SJSA1 (cell line): ENCODE data around the gene CEP95. TPM values are rescaled to one million over a fixed set of nuclear protein-coding genes. Genes with fewer than 3 reads are reported as not detected.

Experiments used
- DNase-seq, 2 experiments: peaks; one replicate each; pipeline ENCODE4 v3.0.0-alpha.2; 2015 to 2020; ENCODE audit warnings: low spot score in 2 of 2, low read depth in 1 of 2
- H3K27ac ChIP-seq: fragments of 250-450 bp; sonication (Bioruptor Pico); 2 replicates; pipeline ENCODE4 v1.5.1; 2020; ENCODE audit warnings: mild to moderate bottlenecking, moderate library complexity
- H3K27me3 ChIP-seq: fragments of 250-450 bp; sonication (Bioruptor Pico); replicated peaks from 2 replicates; pipeline ENCODE4 v1.5.1; 2020; ENCODE audit warnings: mild to moderate bottlenecking, moderate library complexity
- H3K36me3 ChIP-seq: fragments of 250-450 bp; sonication (Bioruptor Pico); 2 replicates; pipeline ENCODE4 v1.5.1; 2020; ENCODE audit warnings: mild to moderate bottlenecking
- H3K4me1 ChIP-seq: fragments of 250-450 bp; sonication (Bioruptor Pico); replicated peaks from 2 replicates; pipeline ENCODE4 v1.6.1; 2021; ENCODE audit warnings: mild to moderate bottlenecking
- H3K4me3 ChIP-seq: fragments of 250-450 bp; sonication (Bioruptor Pico); 2 replicates; pipeline ENCODE4 v1.5.1; 2020; ENCODE audit warnings: mild to moderate bottlenecking
- H3K9me3 ChIP-seq: fragments of 250-450 bp; sonication (Bioruptor Pico); replicated peaks from 2 replicates; pipeline ENCODE4 v1.5.1; 2020; ENCODE audit warnings: mild to moderate bottlenecking
- total RNA-seq: library from RNA; depleted of rRNA; stranded (reverse); fragments of >200 nt; shearing (Covaris generic); gene quantifications from 2 replicates; pipeline ENCODE4 v1.2.3, GENCODE V29; 2014

The CEP95 gene
- total RNA-seq, 1 experiment from 2014 or later = 36.7 TPM

- Histone ChIP-seq H3K4me1 (peaks cover 48% of the 10 kb centered on the region), H3K27ac (no peak overlapping the region)
Measured at GRCh38 chr17:64499805-64500486, 6.8 kb upstream of the CEP95 start.

GRCh38 chr17:64500487-64500859 lies 6.3 kb upstream of the CEP95 start:
- Histone ChIP-seq H3K36me3 (peaks cover 90% of the 10 kb centered on the region), H3K9me3 (no peaks in the 10 kb centered on the region), H3K4me3 (no peak overlapping the region), H3K27ac (no peak overlapping the region), H3K4me1 (peaks cover 48% of the 10 kb centered on the region), H3K27me3 (no peaks in the 10 kb centered on the region)
- DNase-seq = no peak

More at GRCh38 chr17:64499805-64500486, 6.8 kb upstream of the CEP95 start:
- Histone ChIP-seq H3K4me3 (no peak overlapping the region), H3K27me3 (no peaks in the 10 kb centered on the region), H3K36me3 (peaks cover 85% of the 10 kb centered on the region), H3K9me3 (no peaks in the 10 kb centered on the region)
- no peak for DNase-seq

GRCh38 chr17:64500862-64501765 lies 5.7 kb upstream of the CEP95 start:
- Histone ChIP-seq H3K4me1 (peaks cover 42% of the 10 kb centered on the region), H3K4me3 (no peak overlapping the region), H3K27ac (no peak overlapping the region), H3K9me3 (no peaks in the 10 kb centered on the region), H3K36me3 (peaks cover 93% of the 10 kb centered on the region), H3K27me3 (no peaks in the 10 kb centered on the region)
- no peak for DNase-seq

GRCh38 chr17:64502021-64502420 lies 4.8 kb upstream of the CEP95 start:
- Histone ChIP-seq H3K27me3 (no peaks in the 10 kb centered on the region), H3K4me3 (no peak overlapping the region), H3K36me3 (peaks cover 90% of the 10 kb centered on the region), H3K27ac (peak overlapping the region; percentile 6; the same call in 1 of the 2 replicates), H3K9me3 (no peaks in the 10 kb centered on the region), H3K4me1 (peaks cover 39% of the 10 kb centered on the region)
- DNase-seq = no peak

- Histone ChIP-seq H3K4me3 (no peak overlapping the region), H3K4me1 (peaks cover 33% of the 10 kb centered on the region), H3K9me3 (no peaks in the 10 kb centered on the region), H3K27me3 (no peaks in the 10 kb centered on the region), H3K36me3 (peaks cover 84% of the 10 kb centered on the region), H3K27ac (peak overlapping the region; percentile 6; the same call in 1 of the 2 replicates)
- DNase-seq = no peak
Measured at GRCh38 chr17:64502809-64503208, 4.0 kb upstream of the CEP95 start.

- Histone ChIP-seq H3K36me3 (peaks cover 84% of the 10 kb centered on the region), H3K27ac (no peak overlapping the region), H3K4me3 (no peak overlapping the region), H3K9me3 (no peaks in the 10 kb centered on the region), H3K27me3 (no peaks in the 10 kb centered on the region), H3K4me1 (peaks cover 33% of the 10 kb centered on the region)
- no peak for DNase-seq
Measured at GRCh38 chr17:64503341-64503740, 3.4 kb upstream of the CEP95 start.

- Histone ChIP-seq H3K27ac (no peak overlapping the region), H3K36me3 (peaks cover 81% of the 10 kb centered on the region), H3K9me3 (no peaks in the 10 kb centered on the region), H3K4me1 (peaks cover 34% of the 10 kb centered on the region), H3K4me3 (peak overlapping the region; percentile 78), H3K27me3 (no peaks in the 10 kb centered on the region)
- no peak for DNase-seq
Measured at GRCh38 chr17:64503821-64504768, 2.7 kb upstream of the CEP95 start.

GRCh38 chr17:64504769-64505339 lies 1.9 kb upstream of the CEP95 start:
- DNase-seq = no peak
- Histone ChIP-seq H3K27ac (peak overlapping the region; percentile 97), H3K36me3 (peaks cover 78% of the 10 kb centered on the region), H3K4me3 (peak overlapping the region; percentile 78), H3K9me3 (no peaks in the 10 kb centered on the region), H3K27me3 (no peaks in the 10 kb centered on the region), H3K4me1 (peaks cover 32% of the 10 kb centered on the region)

GRCh38 chr17:64505340-64506200 lies 1.2 kb upstream of the CEP95 start:
- Histone ChIP-seq H3K9me3 (no peaks in the 10 kb centered on the region), H3K27ac (peak overlapping the region; percentile 97), H3K4me1 (peaks cover 30% of the 10 kb centered on the region), H3K4me3 (peak overlapping the region; percentile 78), H3K36me3 (peaks cover 78% of the 10 kb centered on the region), H3K27me3 (no peaks in the 10 kb centered on the region)
- peak; percentile 89 to 91 for DNase-seq

GRCh38 chr17:64506201-64506575 lies 589 bp upstream of the CEP95 start, which contains the start of gene DDX5:
TSS of gene DDX5 (minus strand) at chr17:64506289. CDS start at chr17:64506119, 170 bp downstream.
- Histone ChIP-seq H3K27ac (peak within 1 kb of the TSS; percentile 97), H3K9me3 (no peaks in the 10 kb centered on the region), H3K27me3 (no peaks in the 10 kb centered on the region), H3K36me3 (peaks cover 78% of the 10 kb centered on the region), H3K4me1 (peaks cover 30% of the 10 kb centered on the region), H3K4me3 (peak within 1 kb of the TSS; percentile 78)
- peak; percentile 99 for DNase-seq

GRCh38 chr17:64507413-64507782 lies 621 bp downstream of the CEP95 start:
- no peaks in the 10 kb centered on the region for H3K9me3 ChIP-seq
- peak in 1 of 2 experiments; percentile 72 for DNase-seq
- peak overlapping the region; percentile 97 for H3K27ac ChIP-seq
- H3K4me3 ChIP-seq = peak overlapping the region; percentile 78
- peaks cover 78% of the 10 kb centered on the region for H3K36me3 ChIP-seq
- H3K4me1 ChIP-seq = peaks cover 30% of the 10 kb centered on the region
- no peaks in the 10 kb centered on the region for H3K27me3 ChIP-seq

GRCh38 chr17:64508683-64509082 lies 1.9 kb downstream of the CEP95 start:
- no peak overlapping the region for H3K27ac ChIP-seq
- H3K9me3 ChIP-seq = no peaks in the 10 kb centered on the region
- H3K36me3 ChIP-seq = peaks cover 78% of the 10 kb centered on the region
- no peak for DNase-seq
- H3K27me3 ChIP-seq = no peaks in the 10 kb centered on the region; the same call in 1 of the 2 replicates
- no peak overlapping the region for H3K4me3 ChIP-seq
- H3K4me1 ChIP-seq = peaks cover 18% of the 10 kb centered on the region
